Endothelial cell of umbilical vein (primary cell): Measurements from ENCODE around the gene SELENOO.

Source experiments
- CTCF ChIP-seq, 2 donors: IDR thresholded peaks; 1 replicate in 1 of 2; 2 replicates in 1 of 2; pipeline ENCODE4 v1.5.1; 2011; ENCODE audit warnings: low read length in 2 of 2, mild to moderate bottlenecking in 2 of 2, moderate library complexity in 2 of 2, control low read depth in 1 of 2, inconsistent platforms in 1 of 2, low read depth in 1 of 2; ENCODE audit not compliant: insufficient read depth in 1 of 2; ENCODE audit errors: extremely low read depth in 1 of 2
- EZH2 ChIP-seq: IDR thresholded peaks from 2 replicates; pipeline ENCODE4 v1.6.1; 2012; ENCODE audit warnings: borderline replicate concordance, low read depth, mild to moderate bottlenecking, moderate library complexity, low read length, inconsistent platforms; ENCODE audit not compliant: severe bottlenecking
- JUN ChIP-seq: IDR thresholded peaks from 2 replicates; pipeline ENCODE4 v1.6.1; 2011; ENCODE audit warnings: borderline replicate concordance, low read depth; ENCODE audit not compliant: insufficient read length, insufficient read depth
- MYC ChIP-seq: IDR thresholded peaks from one replicate; pipeline ENCODE4 v1.6.1; 2011; ENCODE audit warnings: mild to moderate bottlenecking, low read depth, low read length
- POLR2A ChIP-seq: IDR thresholded peaks from 2 replicates; pipeline ENCODE4 v1.6.1; 2012; ENCODE audit warnings: low read depth, mild to moderate bottlenecking, control low read depth, low read length
- POLR2AphosphoS5 ChIP-seq: IDR thresholded peaks from 2 replicates; pipeline ENCODE4 v1.6.1; 2012; ENCODE audit warnings: low read depth, mild to moderate bottlenecking, control low read depth, low read length, moderate library complexity; ENCODE audit not compliant: insufficient read depth

GRCh38 chr22:50203288-50203687, 2.5 kb downstream of the SELENOO start:
- no peak for TF ChIP-seq POLR2AphosphoS5
- TF ChIP-seq POLR2A = no peak
- no peak for TF ChIP-seq JUN
- TF ChIP-seq CTCF (IDR thresholded peaks at IDR 0.05; ENCODE audit: extremely low read depth in 1 of 2, insufficient read depth in 1 of 2, low read depth in 1 of 2, low read length in 2 of 2) = no peak
- TF ChIP-seq MYC = no peak
- TF ChIP-seq EZH2 = no peak
